Endothelial cell of hepatic sinusoid (primary cell): Measurements from ENCODE around the gene OR10Z1.

Source experiments
- in situ Hi-C: cut with HindIII; loops from 2 replicates; pipeline ENCODE4 v1.10.0; 2017; ENCODE audit warnings: low sequenced_read_pairs

OR10Z1 gene

GRCh38 chr1:158604968-158605367 is at the start of gene OR10Z1:
Gene OR10Z1 (plus strand): TSS chr1:158605268. CDS start chr1:158606439, 1,171 bp downstream.
- in situ Hi-C loops = no loop called here

- in situ Hi-C loops = no loop called here
These were observed 45.4 kb upstream of the OR10Z1 start for GRCh38 chr1:158559696-158560095.

- in situ Hi-C loops = no loop called here
These were observed 41.2 kb upstream of the OR10Z1 start for GRCh38 chr1:158563853-158564252.

DNA sequence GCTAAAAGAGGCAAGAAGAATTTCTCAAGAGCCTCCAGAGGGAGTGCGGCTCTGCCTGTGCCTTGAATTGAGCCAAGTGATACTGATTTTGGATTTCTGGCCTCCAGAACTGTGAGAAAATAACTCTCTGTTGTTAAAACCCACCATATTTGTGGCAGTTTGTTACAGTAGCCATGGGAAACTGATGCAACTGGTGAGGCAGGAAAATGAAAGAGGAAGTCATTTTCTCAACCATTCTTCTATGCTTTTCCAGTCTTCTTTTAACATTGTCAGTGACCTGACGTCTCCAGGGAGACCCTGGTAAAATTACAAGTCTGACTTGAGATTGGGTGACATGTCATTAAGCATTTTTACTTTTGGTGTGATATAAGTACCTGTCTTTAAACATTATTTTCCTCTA is 40.5 kb upstream of the OR10Z1 start:
- in situ Hi-C loops = no loop called here

- in situ Hi-C loops = no loop called here
These were observed 34.6 kb upstream of the OR10Z1 start, which contains the start of gene OR6P1 for GRCh38 chr1:158570480-158570879. Gene OR6P1 (minus strand): TSS chr1:158570580. CDS start chr1:158563604, 6,976 bp downstream.

DNA sequence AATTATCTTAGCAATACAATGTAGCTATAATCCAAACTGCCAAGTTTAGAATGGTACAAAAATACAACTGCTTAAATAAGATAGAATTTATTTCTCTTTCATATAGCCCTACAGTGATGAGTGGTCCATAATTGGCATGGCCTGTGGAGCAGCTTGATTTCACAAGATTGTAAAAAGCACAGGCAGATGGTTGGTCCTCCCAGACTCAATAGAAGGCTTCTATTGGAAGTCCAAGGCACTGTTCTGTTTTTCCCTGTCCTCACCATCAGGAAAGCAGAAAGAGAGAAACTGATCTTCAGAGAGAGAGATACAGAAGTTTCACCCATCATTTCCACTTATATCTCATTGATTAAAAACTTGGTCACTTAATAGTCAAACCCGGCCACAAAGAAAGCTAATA is 32.8 kb upstream of the OR10Z1 start:
- in situ Hi-C loops = no loop called here

DNA sequence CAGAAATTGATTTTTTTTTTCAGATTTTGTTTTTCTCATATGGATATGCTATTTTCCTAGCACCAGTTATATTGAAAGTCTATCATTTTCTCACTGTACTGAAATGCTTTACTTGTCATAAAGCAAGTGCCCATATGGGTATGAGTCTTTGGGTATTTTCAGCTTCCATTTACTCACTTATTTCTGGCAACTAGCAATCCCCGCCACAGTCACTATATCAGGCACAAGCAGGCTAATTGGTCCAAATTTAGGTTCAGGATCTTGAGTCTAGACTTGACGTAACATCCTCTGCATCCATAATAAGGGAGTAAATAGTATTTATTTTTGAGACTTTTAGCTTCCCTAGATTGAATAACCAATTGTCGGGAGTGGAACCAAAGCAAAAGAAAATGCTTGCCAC is 27.5 kb upstream of the OR10Z1 start:
- in situ Hi-C loops = no loop called here

- in situ Hi-C loops = no loop called here
These were observed 25.3 kb upstream of the OR10Z1 start, which contains the start of gene OR10X1 for GRCh38 chr1:158579733-158580132. Gene OR10X1 (minus strand): TSS chr1:158579899. CDS start chr1:158579899, 0 bp downstream.

DNA sequence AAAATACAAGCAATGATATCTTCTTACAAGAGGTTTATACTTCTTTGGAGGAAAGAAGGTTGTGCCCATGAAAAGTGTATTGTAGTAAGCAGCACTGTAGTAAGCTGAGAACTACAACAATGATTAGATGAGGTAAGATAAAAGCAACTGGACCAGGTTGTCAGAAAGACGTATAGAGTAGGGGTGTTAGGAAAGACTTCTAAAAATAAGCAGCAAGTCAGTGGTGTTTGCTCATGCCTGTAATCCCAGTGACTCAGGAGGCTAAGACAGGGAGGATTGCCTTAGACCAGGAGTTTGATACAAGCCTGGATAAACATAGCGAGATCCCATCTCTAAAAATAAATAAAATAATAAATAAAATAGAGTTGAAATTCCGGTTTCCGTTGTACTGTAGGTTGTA is 21.1 kb upstream of the OR10Z1 start:
- in situ Hi-C loops = no loop called here

DNA sequence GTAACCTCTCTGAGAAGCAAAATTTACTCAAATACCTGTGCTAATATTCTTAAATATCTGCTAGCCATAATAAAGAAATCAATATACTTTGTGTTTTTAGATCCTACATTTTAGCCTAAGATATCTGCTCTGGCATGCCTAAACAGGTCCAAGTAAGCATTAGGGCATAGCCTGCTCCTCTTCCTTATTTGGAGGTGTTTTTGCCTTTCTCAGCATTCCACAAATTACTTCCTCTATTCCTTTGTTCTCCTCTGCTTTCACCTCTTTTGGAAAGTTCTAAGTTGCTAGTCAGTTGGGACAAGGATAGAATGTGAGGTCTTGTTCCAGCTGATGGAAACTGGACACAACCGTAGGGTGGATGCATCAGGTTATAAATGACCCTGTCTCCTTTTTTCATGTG is 18.1 kb upstream of the OR10Z1 start:
- in situ Hi-C loops = no loop called here

DNA sequence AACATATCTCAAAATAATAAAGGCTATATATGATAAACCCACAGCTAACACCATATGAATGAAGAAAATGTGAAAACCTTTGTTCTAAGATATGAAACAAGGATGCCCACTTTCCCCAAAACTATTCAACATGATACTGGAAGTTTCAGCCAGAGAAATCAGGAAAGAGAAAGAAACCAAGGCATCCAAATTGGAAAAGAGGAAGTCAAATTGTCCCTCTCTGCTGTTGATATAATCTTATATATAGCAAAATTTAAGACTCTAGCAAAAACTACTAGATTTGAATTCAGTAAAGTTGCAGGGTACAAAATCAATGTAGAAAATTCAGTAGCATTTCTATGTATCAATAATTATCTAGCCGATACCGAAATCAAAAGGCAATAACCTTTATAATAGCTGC is 4.3 kb upstream of the OR10Z1 start:
- in situ Hi-C loops = no loop called here

DNA sequence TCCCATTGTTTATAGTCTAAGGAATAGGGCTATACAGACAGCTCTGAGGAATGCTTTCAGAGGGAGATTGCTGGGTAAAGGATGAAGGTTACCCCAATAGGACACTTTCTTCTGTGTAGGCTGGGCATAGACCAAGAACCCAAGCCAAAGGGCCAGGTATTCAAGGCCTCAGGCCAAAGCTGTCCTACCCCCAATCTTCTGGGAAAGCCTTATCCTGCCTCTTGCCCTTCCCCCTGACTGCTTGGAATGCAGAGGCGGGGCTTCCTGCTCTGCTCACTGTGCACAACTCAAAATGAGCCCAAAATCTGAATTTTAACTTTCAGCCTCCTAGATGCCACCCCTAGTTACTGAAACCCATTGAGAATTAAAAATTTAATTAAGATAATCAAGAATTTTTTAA is 2.2 kb downstream of the OR10Z1 start:
- in situ Hi-C loops = no loop called here

DNA sequence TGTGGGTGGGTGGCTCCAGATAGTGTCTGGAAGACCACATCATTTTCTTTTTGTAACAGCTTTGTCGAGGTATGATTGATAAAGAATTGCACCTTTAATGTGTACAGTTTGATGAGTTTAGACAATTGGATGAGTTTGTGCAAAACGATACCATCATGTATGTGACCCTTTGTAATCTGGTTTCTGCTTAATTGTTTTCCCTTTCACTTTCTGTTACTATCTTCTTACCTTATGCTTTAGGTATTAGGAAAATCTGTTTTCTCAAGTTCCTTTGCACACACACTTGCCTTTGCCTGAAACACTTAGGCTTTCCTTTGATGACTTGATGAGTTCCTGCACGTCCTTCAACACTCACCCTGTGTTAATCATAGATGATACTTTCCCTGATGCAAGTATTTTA is 6.8 kb downstream of the OR10Z1 start:
- in situ Hi-C loops = no loop called here

- in situ Hi-C loops = no loop called here
These were observed 8.7 kb downstream of the OR10Z1 start for GRCh38 chr1:158613764-158614163.

DNA sequence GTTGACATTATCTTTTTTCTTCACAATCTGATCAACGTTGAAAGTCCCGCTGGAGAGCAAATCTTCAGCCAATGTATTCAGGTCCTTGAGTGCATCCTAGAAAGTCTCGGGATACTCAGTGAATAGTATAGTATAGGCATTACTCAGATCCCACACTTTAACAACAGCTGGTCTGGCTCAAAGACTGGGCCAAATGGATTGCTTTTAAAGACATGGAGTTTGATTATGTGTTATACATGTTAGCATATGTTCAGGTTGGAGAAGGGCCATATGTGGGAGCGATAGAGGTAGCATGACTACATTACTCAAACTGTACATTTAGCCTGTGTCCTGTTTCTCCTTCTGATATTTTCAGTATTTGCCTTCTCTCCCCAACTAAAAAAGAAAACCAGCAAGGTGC is 33.1 kb downstream of the OR10Z1 start:
- in situ Hi-C loops = no loop called here

DNA sequence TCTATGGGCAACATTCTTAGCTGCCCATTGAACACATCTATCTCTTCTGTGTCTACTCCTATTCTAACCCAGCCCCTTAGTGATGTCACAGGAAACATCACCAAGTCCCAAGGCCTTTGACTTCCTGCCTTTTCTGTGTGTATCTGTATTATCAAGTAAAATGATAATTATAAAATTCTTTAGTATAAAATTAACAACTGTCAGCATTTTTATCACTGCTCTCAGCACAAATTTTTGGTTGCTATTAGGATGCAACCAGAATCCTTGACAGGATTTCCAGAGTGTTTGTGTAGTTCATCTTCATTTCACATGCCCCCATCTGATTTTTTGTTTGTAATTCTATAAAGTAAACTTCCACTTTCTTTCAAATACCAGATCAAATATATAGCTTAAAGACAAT is 33.8 kb downstream of the OR10Z1 start:
- in situ Hi-C loops = no loop called here

DNA sequence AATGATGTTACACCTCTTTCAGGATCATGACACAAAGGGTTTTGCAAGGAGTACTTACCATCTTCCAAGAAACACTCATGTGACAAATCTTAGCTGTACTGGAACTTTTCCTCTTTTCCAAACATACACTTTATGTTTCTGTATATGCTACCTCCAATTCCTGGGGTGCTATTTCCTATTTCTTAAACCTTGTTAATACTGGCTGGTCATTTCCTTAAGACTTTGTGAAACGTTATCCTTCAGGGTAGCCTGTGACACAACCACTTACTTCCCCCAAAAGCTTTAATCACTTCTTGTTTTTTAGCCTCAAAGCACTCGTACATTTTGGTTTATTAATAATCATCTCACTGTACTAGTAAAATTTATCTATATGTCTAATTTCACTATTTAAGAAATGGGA is 39.4 kb downstream of the OR10Z1 start:
- in situ Hi-C loops = loop anchor here (5.0 kb wide), 1 partner anchor 53 kb away; no protein-coding TSS in a partner anchor

- in situ Hi-C loops = no loop called here
These were observed 41.4 kb downstream of the OR10Z1 start for GRCh38 chr1:158646465-158646864.

DNA sequence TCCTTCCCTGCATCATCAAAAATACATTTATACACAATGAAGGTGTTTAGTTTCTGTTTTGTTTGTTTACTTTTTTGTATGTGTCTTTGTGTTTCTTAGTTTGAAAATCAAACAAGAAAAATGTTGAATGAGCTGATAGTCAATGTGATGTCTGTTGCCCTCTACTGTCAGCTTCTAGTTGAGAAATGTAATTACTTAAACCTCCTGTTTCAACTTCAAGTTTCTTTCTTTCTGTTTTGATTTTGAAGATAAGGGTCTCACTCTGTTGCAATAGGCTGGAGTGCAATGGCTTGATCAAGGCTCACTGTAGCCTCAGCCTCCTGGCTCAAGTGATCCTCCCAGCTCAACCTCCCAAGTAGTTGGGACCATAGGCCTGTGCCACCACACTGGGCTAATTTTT is 44.0 kb downstream of the OR10Z1 start:
- in situ Hi-C loops = no loop called here

GRCh38 chr1:158652721-158653334 is 47.8 kb downstream of the OR10Z1 start:
- in situ Hi-C loops = no loop called here

DNA sequence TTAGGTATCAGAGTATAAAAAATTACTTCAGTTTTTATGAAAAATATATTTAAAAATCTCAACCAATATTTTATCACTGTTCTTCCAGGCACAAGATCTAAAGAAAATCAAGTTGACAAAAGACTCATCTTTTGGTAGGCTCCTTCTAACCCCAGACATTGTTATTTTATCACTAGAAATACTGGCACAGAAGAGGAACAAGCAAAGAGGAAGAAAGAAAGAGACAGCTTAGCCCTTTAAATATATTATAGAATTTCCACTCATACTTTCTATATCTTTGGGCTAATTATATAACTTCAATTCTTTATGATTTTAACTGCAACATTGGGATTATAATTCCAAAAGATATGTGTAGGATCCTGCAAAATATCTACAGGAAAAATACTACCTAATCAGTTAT is 49.0 kb downstream of the OR10Z1 start:
- in situ Hi-C loops = no loop called here

DNA sequence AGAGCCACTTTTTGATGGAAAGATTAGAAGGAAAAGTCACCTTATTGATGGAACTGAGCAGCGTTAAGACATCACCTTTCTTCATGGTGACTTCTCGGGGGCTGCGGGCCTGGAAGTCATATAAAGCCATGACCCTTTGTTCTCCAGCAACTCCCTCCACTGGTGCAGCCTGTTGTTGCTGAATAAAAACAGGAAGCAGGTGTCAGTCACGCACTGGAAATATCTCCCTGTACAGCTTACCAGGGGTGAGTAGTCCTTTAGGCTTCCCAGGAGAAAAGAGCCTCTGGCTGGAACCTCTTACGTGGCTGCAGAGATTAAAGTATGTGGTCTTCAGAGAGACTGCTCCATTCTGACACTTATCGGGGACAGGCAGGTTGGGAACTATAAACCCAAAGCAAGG is 49.5 kb downstream of the OR10Z1 start:
- in situ Hi-C loops = no loop called here
